GM19468 (cell line): Measurements from ENCODE around the gene HMGN1.
A peak's percentile ranks its signal among the peaks of the same experiment; 100 is the strongest.

ENCODE experiments used
- ATAC-seq: cut with Tn5 transposase; IDR thresholded peaks from one replicate; pipeline ENCODE4 v1.9.1; 2021; ENCODE audit warnings: mild to moderate bottlenecking, moderate library complexity, moderate number of reproducible peaks; ENCODE audit not compliant: unreplicated experiment; ENCODE audit errors: extremely low read depth

The HMGN1 gene

GRCh38 chr21:39313042-39313570 is 35.8 kb downstream of the HMGN1 start:
- peak; percentile 6 for ATAC-seq

GRCh38 chr21:39312112-39313041 is 36.5 kb downstream of the HMGN1 start:
- ATAC-seq, result peak; percentile 73

- no peak for ATAC-seq
These were observed 37.7 kb downstream of the HMGN1 start for GRCh38 chr21:39311164-39311563.

DNA sequence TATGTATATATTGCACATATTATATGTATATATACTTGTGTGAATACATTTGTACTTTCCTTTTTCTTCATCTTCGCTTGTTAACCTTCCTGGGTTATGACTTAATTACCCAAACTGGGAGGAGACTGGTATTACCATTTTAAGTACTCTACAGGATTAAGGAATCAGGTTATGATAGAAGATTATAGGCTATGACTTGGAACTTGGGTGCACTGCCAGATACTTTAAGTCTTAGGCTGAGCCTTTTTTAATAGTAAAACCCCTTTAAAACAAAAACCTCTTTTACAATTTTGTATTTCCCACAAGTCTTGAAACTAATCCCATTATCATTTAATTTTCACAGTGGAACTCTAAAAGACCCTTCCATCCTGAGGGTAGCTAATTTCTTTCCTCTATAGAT is 41.4 kb downstream of the HMGN1 start:
- no peak for ATAC-seq

- no peak for ATAC-seq
These were observed 48.3 kb downstream of the HMGN1 start for GRCh38 chr21:39300587-39300986.

DNA sequence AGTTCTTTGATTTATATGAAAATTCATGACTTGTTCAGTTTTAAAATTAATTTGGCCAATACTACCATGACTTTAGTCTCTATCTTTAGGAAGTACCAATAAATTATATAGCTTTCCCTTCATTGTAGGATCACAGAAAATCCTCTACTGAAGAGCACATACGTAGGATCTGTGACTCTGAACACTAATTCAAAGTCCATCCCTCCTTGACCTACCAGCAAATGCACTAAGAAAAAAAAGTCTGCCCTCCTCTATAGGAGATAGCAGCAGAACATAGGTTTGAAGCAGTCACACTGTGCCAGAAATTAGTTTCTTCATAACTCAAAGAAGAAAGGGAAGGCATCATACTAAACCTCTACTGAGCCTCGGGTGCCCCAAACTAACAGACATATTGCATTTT is 52.0 kb downstream of the HMGN1 start:
- ATAC-seq, result no peak
